ENCODE data around the gene IFNA2.

The IFNA2 gene

DNA sequence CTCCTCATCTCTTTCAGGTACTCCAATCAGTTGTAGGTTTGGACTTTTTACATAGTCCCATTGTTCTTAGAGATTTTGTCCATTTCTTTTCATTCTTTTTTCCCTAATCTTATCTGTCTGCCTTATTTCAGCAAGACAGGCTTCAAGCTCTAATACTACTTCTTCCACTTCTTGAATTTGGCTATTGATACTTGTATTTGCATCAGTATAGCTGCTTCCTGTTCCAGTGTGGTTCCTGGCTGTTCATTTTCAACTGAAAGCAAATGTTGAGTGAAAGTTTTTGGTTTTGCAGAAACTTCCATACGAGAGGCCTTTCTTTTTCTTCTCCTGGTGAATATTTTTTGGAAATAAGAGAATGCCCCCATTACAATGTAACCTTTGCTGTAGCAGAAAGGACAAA lies 43.0 kb upstream of the IFNA2 start:
- TF ChIP-seq CREB1 (IDR thresholded peaks at IDR 0.05; ENCODE audit: low read depth), result no peak
- no peak for TF ChIP-seq FOXM1 (IDR thresholded peaks at IDR 0.05; ENCODE audit: borderline replicate concordance, low read depth)
- no peak for TF ChIP-seq TAF1 (IDR thresholded peaks at IDR 0.05; ENCODE audit: low read depth)
- no peak for TF ChIP-seq NFIC (IDR thresholded peaks at IDR 0.05)
- TF ChIP-seq YY1 (IDR thresholded peaks at IDR 0.05; ENCODE audit: low read depth), result no peak
- TF ChIP-seq, protein P1, sequence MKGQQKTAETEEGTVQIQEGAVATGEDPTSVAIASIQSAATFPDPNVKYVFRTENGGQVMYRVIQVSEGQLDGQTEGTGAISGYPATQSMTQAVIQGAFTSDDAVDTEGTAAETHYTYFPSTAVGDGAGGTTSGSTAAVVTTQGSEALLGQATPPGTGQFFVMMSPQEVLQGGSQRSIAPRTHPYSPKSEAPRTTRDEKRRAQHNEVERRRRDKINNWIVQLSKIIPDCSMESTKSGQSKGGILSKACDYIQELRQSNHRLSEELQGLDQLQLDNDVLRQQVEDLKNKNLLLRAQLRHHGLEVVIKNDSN (IDR thresholded peaks at IDR 0.05), result no peak
- no peak for TF ChIP-seq CEBPB (IDR thresholded peaks at IDR 0.05)
- no peak for TF ChIP-seq TCF12 (IDR thresholded peaks at IDR 0.05; ENCODE audit: low read depth)
- no peak for TF ChIP-seq ZBTB7A (IDR thresholded peaks at IDR 0.05; ENCODE audit: low read depth)
- no peak for TF ChIP-seq TEAD4 (IDR thresholded peaks at IDR 0.05)
- TF ChIP-seq EGR1 (IDR thresholded peaks at IDR 0.05), result no peak
- TF ChIP-seq EP300 (IDR thresholded peaks at IDR 0.05; ENCODE audit: borderline replicate concordance), result no peak
- TF ChIP-seq, protein P2, sequence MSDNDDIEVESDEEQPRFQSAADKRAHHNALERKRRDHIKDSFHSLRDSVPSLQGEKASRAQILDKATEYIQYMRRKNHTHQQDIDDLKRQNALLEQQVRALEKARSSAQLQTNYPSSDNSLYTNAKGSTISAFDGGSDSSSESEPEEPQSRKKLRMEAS (IDR thresholded peaks at IDR 0.05), result no peak
- TF ChIP-seq RAD21 (IDR thresholded peaks at IDR 0.05; ENCODE audit: low read depth), result no peak

DNA sequence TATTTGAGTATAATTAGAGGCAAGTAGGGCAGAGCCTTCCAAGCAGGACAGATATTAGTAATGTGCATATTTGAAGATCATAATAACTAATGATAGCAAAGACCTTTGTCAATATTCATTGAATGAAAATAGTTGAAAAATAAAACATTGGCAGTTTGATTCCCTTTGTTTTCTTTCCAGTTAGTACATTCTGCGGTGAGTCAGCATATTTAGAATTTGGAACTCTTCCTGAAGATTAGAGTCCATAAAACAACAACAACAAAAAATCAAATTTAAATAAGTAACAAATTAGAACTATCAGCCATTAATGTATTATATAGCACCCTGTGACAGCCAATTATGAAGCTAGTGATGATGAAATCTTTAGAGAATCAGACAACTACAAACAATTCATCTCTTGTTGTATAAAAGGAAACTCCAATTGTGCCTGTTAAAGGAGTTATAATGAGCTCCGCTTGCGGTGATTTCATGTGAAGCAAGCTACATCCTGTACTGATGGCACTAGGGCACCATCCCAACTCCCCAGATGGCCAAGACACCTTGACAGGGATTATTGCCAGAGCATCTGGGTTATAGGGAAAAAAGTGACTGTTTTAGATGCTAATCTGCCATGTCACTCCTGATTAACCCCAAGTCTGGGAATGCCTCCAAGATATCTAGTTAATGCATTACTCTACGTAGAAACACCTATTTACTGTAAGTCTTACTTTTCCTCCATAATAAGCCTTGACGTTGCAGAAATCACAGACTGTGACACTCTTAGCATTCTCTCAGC lies 30.5 kb upstream of the IFNA2 start:
- TF ChIP-seq TAF1 (IDR thresholded peaks at IDR 0.05; ENCODE audit: low read depth) (no peak), TCF12 (IDR thresholded peaks at IDR 0.05; ENCODE audit: low read depth) (no peak), TEAD4 (IDR thresholded peaks at IDR 0.05) (no peak), YY1 (IDR thresholded peaks at IDR 0.05; ENCODE audit: low read depth) (no peak), EP300 (IDR thresholded peaks at IDR 0.05; ENCODE audit: borderline replicate concordance) (no peak), EGR1 (IDR thresholded peaks at IDR 0.05) (no peak), CEBPB (IDR thresholded peaks at IDR 0.05) (no peak)
- TF ChIP-seq, protein P2 (IDR thresholded peaks at IDR 0.05), result no peak

DNA sequence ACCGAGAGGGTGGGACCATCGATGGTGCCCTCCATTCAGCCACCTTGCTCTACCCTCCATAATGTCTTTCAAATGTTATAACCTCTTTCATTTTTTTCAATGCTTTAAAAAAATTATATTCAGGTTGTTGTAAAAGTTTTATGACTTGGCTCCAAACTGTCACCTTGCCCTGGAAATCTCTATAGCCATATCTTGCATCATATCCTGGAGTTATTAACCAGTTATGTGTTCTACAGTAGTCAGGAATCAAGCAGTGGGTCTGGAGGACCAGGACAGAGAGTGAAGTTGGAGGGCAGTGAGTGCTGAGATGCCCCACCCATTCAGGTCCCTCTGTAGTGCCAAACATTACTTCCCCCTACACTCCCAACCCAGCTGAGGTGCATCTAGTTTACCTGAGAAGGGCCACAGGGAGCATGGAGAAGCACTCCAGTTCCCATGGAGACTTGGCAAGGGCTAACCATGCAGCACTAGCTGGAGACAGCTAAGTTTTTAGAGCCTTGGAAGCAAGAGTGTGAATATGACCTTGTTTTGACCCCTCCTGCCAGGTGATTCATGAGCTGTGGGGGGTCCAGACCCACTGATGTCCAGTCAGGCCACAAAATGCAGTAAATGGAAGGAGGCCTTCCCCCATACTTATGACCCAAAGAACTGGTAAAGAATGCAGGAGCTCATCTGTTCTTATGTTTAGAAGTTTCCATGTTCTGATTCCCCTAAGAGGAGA lies 29.2 kb upstream of the IFNA2 start:
- TF ChIP-seq, protein P2 (IDR thresholded peaks at IDR 0.05), result no peak
- TF ChIP-seq FOXM1 (IDR thresholded peaks at IDR 0.05; ENCODE audit: borderline replicate concordance, low read depth), result no peak
- TF ChIP-seq EGR1 (IDR thresholded peaks at IDR 0.05), result no peak
- TF ChIP-seq, protein P1 (IDR thresholded peaks at IDR 0.05), result no peak
- TF ChIP-seq RAD21 (IDR thresholded peaks at IDR 0.05; ENCODE audit: low read depth), result no peak
- no peak for TF ChIP-seq YY1 (IDR thresholded peaks at IDR 0.05; ENCODE audit: low read depth)
- TF ChIP-seq CEBPB (IDR thresholded peaks at IDR 0.05), result no peak

DNA sequence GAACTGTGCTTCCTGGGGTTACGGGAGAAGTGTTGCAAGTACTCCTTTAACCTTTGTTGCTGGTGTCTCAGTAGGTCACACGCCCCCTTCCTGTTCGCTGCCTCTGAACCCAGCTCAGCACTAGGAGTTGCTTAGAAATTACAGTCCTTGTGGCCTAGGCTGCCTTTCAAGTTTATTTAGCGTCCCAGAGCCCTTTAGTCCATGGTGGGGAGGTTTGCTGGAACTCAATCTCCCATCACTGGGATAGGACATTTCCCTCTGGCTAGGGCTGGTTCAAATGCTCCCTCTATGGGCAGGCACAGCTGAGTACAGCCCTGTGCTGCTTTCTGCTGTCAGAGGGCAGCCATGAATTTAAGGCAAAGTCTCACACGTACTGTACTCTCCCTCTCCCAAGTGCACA lies 28.4 kb upstream of the IFNA2 start:
- TF ChIP-seq EGR1 (IDR thresholded peaks at IDR 0.05) (no peak), EP300 (IDR thresholded peaks at IDR 0.05; ENCODE audit: borderline replicate concordance) (no peak)
- TF ChIP-seq, protein P2 (IDR thresholded peaks at IDR 0.05), result no peak

DNA sequence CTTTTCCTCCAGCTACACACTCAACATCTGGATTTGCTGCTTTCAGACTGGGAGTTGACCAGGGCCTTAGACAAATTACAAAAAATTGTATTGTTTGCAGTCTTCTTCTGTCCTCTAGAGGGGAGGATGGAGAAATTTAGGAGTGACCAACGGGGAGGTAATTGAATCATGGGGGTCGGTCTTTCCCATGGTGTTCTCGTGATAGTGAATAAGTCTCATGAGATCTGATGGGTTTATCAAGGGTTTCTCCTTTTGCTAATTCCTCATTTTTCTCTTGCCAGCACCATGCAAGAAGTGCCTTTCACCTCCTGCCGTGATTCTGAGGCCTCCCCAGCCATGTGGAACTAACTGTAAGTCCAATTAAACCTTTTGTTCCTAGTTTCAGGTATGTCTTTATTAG lies 28.0 kb upstream of the IFNA2 start:
- TF ChIP-seq, protein P3, sequence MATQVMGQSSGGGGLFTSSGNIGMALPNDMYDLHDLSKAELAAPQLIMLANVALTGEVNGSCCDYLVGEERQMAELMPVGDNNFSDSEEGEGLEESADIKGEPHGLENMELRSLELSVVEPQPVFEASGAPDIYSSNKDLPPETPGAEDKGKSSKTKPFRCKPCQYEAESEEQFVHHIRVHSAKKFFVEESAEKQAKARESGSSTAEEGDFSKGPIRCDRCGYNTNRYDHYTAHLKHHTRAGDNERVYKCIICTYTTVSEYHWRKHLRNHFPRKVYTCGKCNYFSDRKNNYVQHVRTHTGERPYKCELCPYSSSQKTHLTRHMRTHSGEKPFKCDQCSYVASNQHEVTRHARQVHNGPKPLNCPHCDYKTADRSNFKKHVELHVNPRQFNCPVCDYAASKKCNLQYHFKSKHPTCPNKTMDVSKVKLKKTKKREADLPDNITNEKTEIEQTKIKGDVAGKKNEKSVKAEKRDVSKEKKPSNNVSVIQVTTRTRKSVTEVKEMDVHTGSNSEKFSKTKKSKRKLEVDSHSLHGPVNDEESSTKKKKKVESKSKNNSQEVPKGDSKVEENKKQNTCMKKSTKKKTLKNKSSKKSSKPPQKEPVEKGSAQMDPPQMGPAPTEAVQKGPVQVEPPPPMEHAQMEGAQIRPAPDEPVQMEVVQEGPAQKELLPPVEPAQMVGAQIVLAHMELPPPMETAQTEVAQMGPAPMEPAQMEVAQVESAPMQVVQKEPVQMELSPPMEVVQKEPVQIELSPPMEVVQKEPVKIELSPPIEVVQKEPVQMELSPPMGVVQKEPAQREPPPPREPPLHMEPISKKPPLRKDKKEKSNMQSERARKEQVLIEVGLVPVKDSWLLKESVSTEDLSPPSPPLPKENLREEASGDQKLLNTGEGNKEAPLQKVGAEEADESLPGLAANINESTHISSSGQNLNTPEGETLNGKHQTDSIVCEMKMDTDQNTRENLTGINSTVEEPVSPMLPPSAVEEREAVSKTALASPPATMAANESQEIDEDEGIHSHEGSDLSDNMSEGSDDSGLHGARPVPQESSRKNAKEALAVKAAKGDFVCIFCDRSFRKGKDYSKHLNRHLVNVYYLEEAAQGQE (IDR thresholded peaks at IDR 0.05; ENCODE audit: low read depth), result no peak
- TF ChIP-seq YY1 (IDR thresholded peaks at IDR 0.05; ENCODE audit: low read depth) (no peak), RAD21 (IDR thresholded peaks at IDR 0.05; ENCODE audit: low read depth) (no peak), FOXM1 (IDR thresholded peaks at IDR 0.05; ENCODE audit: borderline replicate concordance, low read depth) (no peak), EGR1 (IDR thresholded peaks at IDR 0.05) (no peak), TEAD4 (IDR thresholded peaks at IDR 0.05) (no peak), TCF12 (IDR thresholded peaks at IDR 0.05; ENCODE audit: low read depth) (no peak), CREB1 (IDR thresholded peaks at IDR 0.05; ENCODE audit: low read depth) (no peak), EP300 (IDR thresholded peaks at IDR 0.05; ENCODE audit: borderline replicate concordance) (no peak), NFIC (IDR thresholded peaks at IDR 0.05) (no peak), ZBTB7A (IDR thresholded peaks at IDR 0.05; ENCODE audit: low read depth) (no peak), CEBPB (IDR thresholded peaks at IDR 0.05) (no peak), TAF1 (IDR thresholded peaks at IDR 0.05; ENCODE audit: low read depth) (no peak)
- TF ChIP-seq, protein P1 (IDR thresholded peaks at IDR 0.05), result no peak
- TF ChIP-seq, protein P2 (IDR thresholded peaks at IDR 0.05), result no peak

DNA sequence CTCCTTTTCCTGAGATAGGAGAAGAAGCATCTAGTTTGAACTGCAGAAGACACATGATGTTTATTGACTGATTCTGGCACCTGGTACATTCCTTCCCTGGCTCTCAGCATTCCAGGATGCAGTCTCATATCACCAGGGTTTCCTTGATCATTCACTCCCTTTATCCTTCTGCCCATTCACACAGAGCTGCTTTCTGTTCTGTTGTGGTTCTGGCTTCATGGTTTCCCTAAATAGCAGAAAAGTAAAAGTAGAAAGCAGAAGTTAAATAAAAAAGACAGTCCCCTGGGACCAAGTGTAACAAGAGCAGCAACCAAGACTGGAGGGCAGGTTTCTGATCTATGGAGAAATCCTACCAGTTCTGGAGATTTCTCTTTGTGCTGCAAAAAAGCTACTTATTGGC lies 26.9 kb upstream of the IFNA2 start:
- TF ChIP-seq EP300 (IDR thresholded peaks at IDR 0.05; ENCODE audit: borderline replicate concordance) (no peak), RAD21 (IDR thresholded peaks at IDR 0.05; ENCODE audit: low read depth) (no peak), CEBPB (IDR thresholded peaks at IDR 0.05) (no peak), EGR1 (IDR thresholded peaks at IDR 0.05) (no peak), NFIC (IDR thresholded peaks at IDR 0.05) (no peak), TAF1 (IDR thresholded peaks at IDR 0.05; ENCODE audit: low read depth) (no peak), CREB1 (IDR thresholded peaks at IDR 0.05; ENCODE audit: low read depth) (no peak), TCF12 (IDR thresholded peaks at IDR 0.05; ENCODE audit: low read depth) (no peak), FOXM1 (IDR thresholded peaks at IDR 0.05; ENCODE audit: borderline replicate concordance, low read depth) (no peak), TEAD4 (IDR thresholded peaks at IDR 0.05) (no peak), YY1 (IDR thresholded peaks at IDR 0.05; ENCODE audit: low read depth) (no peak), ZBTB7A (IDR thresholded peaks at IDR 0.05; ENCODE audit: low read depth) (no peak)
- TF ChIP-seq, protein P2 (IDR thresholded peaks at IDR 0.05), result no peak
- TF ChIP-seq, protein P3 (IDR thresholded peaks at IDR 0.05; ENCODE audit: low read depth), result no peak
- TF ChIP-seq, protein P1 (IDR thresholded peaks at IDR 0.05), result no peak
